GM21390 (cell line): ENCODE data around the gene SERPINE1.

ENCODE experiments used
- ATAC-seq: cut with Tn5 transposase; IDR thresholded peaks from one replicate; pipeline ENCODE4 v1.9.1; 2021; ENCODE audit not compliant: unreplicated experiment

Gene SERPINE1

GRCh38 chr7:101151908-101152651, 25.2 kb downstream of the SERPINE1 start:
- no peak for ATAC-seq

GRCh38 chr7:101153969-101154692, 27.2 kb downstream of the SERPINE1 start, which contains the start of gene AP1S1:
AP1S1 (plus strand) TSS chr7:101154476; CDS start chr7:101154515, 39 bp downstream.
- ATAC-seq, result peak; percentile 73

- peak; percentile 15 for ATAC-seq
Measured at GRCh38 chr7:101154693-101155102, 27.8 kb downstream of the SERPINE1 start.

GRCh38 chr7:101155303-101155702, 28.4 kb downstream of the SERPINE1 start:
- no peak for ATAC-seq

- ATAC-seq, result no peak
Measured at GRCh38 chr7:101156277-101156676, 29.4 kb downstream of the SERPINE1 start.

GRCh38 chr7:101156866-101157589, 30.1 kb downstream of the SERPINE1 start:
- no peak for ATAC-seq

GRCh38 chr7:101159696-101160674, 33.1 kb downstream of the SERPINE1 start:
- ATAC-seq, result no peak

- no peak for ATAC-seq
Measured at GRCh38 chr7:101160910-101161309, 34.0 kb downstream of the SERPINE1 start.

- no peak for ATAC-seq
Measured at GRCh38 chr7:101161692-101162471, 35.0 kb downstream of the SERPINE1 start.

- ATAC-seq, result no peak
Measured at GRCh38 chr7:101162551-101163278, 35.8 kb downstream of the SERPINE1 start.

- no peak for ATAC-seq
Measured at GRCh38 chr7:101163279-101164070, 36.6 kb downstream of the SERPINE1 start.

GRCh38 chr7:101164071-101164840, 37.4 kb downstream of the SERPINE1 start:
- ATAC-seq, result no peak

- ATAC-seq, result peak; percentile 66
Measured at GRCh38 chr7:101165075-101165957, 38.4 kb downstream of the SERPINE1 start, which contains the start of gene VGF. VGF (minus strand) TSS chr7:101165569; CDS start chr7:101164843, 726 bp downstream.

- no peak for ATAC-seq
Measured at GRCh38 chr7:101165958-101166647, 39.2 kb downstream of the SERPINE1 start.

- ATAC-seq, result no peak
Measured at GRCh38 chr7:101166648-101166908, 39.7 kb downstream of the SERPINE1 start.
